Small intestine (tissue), 7 donors: ENCODE measurements around the gene TMEM266. TPM values are rescaled to one million over a fixed set of nuclear protein-coding genes. Genes with fewer than 3 reads are reported as not detected.
A peak's percentile ranks its signal among the peaks of the same experiment; 100 is the strongest.

Source experiments
- DNase-seq, 2 donors: peaks; one replicate each; pipeline versions ENCODE4 v3.0.0 to v3.0.0-alpha.2; 2013
- FAIRE-seq: peaks from 2 replicates; lab custom pipeline; 2012; peaks lifted over from hg19 to GRCh38; lab: Jason Lieb, UNC
- H3K27ac ChIP-seq, 3 donors: one replicate each; pipeline ENCODE4 v1.5.1; 2013; ENCODE audit warnings: low read length in 2 of 3, mild to moderate bottlenecking in 2 of 3, control low read depth in 1 of 3, inconsistent platforms in 1 of 3, low read depth in 1 of 3, moderate library complexity in 1 of 3
- H3K27me3 ChIP-seq, 3 donors: one replicate each; pipeline ENCODE4 v1.6.1; 2013; ENCODE audit warnings: low read length in 3 of 3, inconsistent platforms in 1 of 3; ENCODE audit not compliant: control insufficient read depth in 3 of 3, insufficient read depth in 3 of 3
- H3K36me3 ChIP-seq, 3 donors: one replicate each; pipeline ENCODE4 v1.6.1; 2013; ENCODE audit warnings: low read length in 3 of 3, inconsistent platforms in 1 of 3, low read depth in 1 of 3, mild to moderate bottlenecking in 1 of 3, moderate library complexity in 1 of 3; ENCODE audit not compliant: control insufficient read depth in 3 of 3, insufficient read depth in 2 of 3
- H3K4me1 ChIP-seq, 3 donors: one replicate each; pipeline ENCODE4 v1.6.1; 2013; ENCODE audit warnings: low read length in 2 of 3, inconsistent platforms in 1 of 3, low read depth in 1 of 3, mild to moderate bottlenecking in 1 of 3, moderate library complexity in 1 of 3; ENCODE audit not compliant: control insufficient read depth in 3 of 3, insufficient read depth in 2 of 3
- H3K4me3 ChIP-seq, 3 donors: one replicate each; pipeline ENCODE4 v1.5.1; 2013; ENCODE audit warnings: low read length in 3 of 3, control low read depth in 1 of 3, inconsistent platforms in 1 of 3, low read depth in 1 of 3, mild to moderate bottlenecking in 1 of 3, moderate library complexity in 1 of 3
- H3K9me3 ChIP-seq, 2 donors: one replicate each; pipeline ENCODE4 v1.6.1; 2013; ENCODE audit warnings: low read depth in 1 of 2, low read length in 1 of 2; ENCODE audit not compliant: control insufficient read depth in 2 of 2, insufficient read depth in 1 of 2
- WGBS, 3 donors: extraction: QIAGEN DNeasy Blood & Tissue Kit; methylation state at CpG; one replicate each; pipeline ENCODE4 v1.1.7; 2013; 5-methylcytosine and 5-hydroxymethylcytosine counted together
- polyA plus RNA-seq, 4 donors: library from polyadenylated mRNA; stranded (reverse) in 3 of 4; unstranded in 1 of 4; fragments of 200-250 nt in 3 of 4; fragments of 120-200 nt in 1 of 4; gene quantifications; one replicate each; pipeline versions ENCODE4 v1.2.1 to v1.2.3, GENCODE V29; 2013
- donor health status: healthy with polysubstance abuse.
- donor health status: control.
- donor health status: control.
- donor health status: Bipolar disorder and iron deficiency.
- donor health status: healthy.

TMEM266 gene
- polyA plus RNA-seq, 4 donors = 0.88 to 1.1 TPM; not detected in 2

DNA sequence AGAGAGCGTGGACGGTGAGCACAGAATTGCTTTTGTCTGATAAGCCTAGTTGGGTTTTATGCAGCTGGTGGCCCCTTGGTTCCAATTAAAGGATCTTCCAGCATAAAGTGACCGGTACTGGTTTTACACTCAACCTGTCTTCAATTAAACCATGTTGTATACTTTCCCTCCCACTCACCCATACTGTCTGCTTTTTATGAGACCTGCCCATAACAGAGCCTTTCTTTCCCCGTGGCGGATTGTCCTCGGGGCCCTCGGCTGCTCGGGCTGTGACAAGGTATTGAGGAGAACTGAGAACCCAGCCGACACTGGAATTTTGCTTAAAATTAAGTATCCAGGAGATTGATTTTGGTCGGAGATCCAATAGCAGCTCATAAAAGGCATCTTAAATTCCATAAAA is 98.4 kb downstream of the TMEM266 start:
- no peak for DNase-seq
- Histone ChIP-seq H3K27me3 (no peaks in the 10 kb centered on the region), H3K27ac (no peak overlapping the region), H3K4me1 (peaks cover 0 to 4% (median 0%) of the 10 kb centered on the region in 3 donors), H3K36me3 (no peaks in the 10 kb centered on the region), H3K9me3 (no peaks in the 10 kb centered on the region), H3K4me3 (no peak overlapping the region)
- FAIRE-seq = no peak
- WGBS, 3 donors = 83 to 92% (median 91%) methylated on average over 10 of the region's 10 CpGs

DNA sequence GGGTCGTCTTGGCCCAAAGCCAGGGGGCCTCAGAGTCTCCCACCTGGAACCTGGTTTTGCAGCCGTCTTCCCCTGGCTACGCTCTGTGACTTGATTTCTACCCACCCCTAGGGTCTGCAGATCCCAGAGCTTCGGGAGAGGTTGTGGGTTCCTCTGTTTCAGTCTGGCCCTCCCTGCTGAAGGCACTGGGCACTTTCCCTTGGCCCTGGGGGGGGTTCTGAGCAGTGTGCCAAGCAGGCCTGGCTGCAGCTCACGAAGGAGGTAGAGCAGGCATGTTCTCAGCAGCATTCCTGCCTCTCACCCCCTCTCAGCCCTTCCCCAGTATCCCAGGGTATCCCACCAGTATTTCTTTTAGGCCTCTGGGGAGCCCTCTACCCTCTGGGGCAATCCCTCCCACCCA is 99.0 kb downstream of the TMEM266 start:
- Histone ChIP-seq H3K36me3 (no peaks in the 10 kb centered on the region), H3K4me1 (peaks cover 0 to 8% (median 0%) of the 10 kb centered on the region in 3 donors), H3K27me3 (no peaks in the 10 kb centered on the region), H3K9me3 (no peaks in the 10 kb centered on the region), H3K27ac (no peak overlapping the region), H3K4me3 (no peak overlapping the region)
- DNase-seq (no peak), FAIRE-seq (no peak)
- 75 to 86% (median 84%) methylated on average over 5 of the region's 5 CpGs for WGBS, 3 donors

DNA sequence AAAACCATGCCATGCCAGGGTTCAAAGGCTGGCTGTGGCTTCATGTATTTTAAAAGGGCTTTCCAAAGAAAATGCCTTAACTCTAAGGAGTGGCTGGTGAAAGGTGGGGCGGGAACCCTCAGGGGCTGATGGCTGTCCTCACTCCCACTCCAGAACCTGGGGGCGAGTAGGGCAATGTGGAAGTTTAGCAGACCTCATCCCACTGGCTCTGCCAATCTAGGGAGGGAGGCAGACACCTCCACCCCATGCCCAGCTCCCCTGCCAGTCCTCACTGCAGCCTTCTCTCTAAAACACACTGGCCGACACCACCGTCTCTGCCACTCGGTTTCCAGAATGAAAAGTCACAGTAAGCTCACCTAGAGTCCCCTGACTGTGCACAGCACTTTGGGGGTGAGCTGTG is 99.5 kb downstream of the TMEM266 start:
- FAIRE-seq = no peak
- Histone ChIP-seq H3K9me3 (no peaks in the 10 kb centered on the region), H3K36me3 (no peaks in the 10 kb centered on the region), H3K27ac (no peak overlapping the region), H3K27me3 (no peaks in the 10 kb centered on the region), H3K4me3 (no peak overlapping the region), H3K4me1 (peaks cover 0 to 8% (median 0%) of the 10 kb centered on the region in 3 donors)
- DNase-seq = no peak
- WGBS, 3 donors = 80 to 88% (median 80%) methylated on average over 5 of the region's 5 CpGs

DNA sequence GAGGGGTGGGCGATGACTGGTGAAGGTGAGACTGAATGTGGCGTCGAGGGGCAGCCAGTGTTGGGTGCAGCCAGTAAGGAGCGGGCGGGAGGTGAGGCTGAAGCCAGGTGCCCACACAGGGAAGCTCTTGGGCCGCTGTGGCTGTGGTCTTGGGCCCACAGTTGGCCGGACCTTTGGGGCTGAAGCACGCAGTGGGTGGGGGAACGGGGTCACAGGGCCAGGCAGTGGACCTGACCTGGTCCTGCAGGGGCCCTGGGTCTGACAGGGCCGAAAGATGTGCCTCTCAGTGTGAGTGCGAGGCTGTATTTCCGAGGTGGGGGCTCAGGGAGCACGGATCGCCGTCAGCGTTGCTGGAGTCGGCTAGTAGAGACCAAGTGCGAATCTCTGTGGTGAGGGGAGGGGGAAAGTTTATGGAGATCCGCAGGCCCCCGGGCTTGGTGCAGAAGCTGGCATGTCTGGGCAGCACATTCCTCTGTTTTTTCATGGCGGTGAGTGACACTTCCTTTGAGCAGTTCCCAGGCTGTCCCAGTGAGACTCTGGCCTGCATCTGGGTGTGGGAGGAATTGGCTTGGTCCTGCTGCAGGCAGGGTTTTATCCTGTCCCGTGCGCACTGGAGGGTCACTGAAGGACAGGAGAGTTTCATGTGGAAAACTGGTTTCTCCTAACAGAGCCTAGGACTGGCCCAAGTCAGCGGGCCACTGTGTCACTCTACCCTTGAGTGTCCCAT is 100.8 kb downstream of the TMEM266 start:
- DNase-seq (no peak), FAIRE-seq (no peak)
- 84 to 93% (median 88%) methylated on average over 24 of the region's 24 CpGs for WGBS, 3 donors
- Histone ChIP-seq H3K9me3 (no peaks in the 10 kb centered on the region), H3K27me3 (no peaks in the 10 kb centered on the region), H3K27ac (no peak overlapping the region), H3K4me3 (no peak overlapping the region), H3K4me1 (peaks cover 0 to 8% (median 0%) of the 10 kb centered on the region in 3 donors), H3K36me3 (no peaks in the 10 kb centered on the region)

DNA sequence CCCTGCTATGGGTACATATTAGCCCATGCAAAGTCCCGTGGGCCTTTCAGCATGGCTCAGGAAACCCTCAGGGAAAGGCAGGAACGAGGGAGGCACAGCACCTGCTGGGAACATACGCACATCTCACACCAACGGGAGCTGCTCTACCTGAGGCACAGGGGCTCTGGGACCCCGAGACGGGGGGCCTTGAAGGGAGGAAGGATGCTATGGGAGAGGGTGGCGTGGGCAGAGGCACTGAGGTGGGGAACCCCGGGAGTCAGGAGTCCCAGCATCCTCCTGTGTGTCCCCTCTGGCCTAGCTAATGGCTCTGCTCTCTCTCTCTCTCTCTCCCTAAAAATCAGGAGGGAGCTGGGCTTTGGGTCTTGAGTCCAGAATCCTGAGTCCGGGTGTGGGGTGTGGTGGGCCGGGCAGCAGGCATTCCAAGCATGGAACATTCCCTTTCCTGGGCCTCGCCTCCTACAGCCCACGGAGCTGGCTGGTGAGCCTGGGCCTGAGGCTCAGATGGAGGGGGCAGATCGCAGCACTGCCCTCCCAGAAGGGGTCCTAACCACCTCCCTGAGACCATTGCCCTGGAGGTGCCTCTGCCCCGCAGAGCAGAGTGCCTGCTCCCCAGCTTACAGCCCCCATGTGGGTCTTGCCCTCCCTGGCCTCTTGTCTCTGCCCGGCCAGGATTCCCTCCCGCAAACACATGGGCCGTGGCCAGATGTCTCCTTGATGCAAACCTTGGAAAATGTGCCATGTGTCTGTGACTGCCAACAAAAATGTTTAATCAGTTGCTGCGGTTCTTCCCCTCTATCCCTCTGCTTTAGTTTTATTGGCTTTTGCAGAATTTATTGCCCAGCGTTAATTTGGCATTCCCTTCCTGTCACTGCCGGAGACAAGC is 101.6 kb downstream of the TMEM266 start:
- H3K4me1 ChIP-seq = peaks cover 0 to 8% (median 0%) of the 10 kb centered on the region in 3 donors
- H3K4me3 ChIP-seq = no peak overlapping the region
- FAIRE-seq = no peak
- 57 to 69% (median 62%) methylated on average over 18 to 20 of the region's 20 CpGs for WGBS, 3 donors
- DNase-seq = no peak
- H3K9me3 ChIP-seq = no peaks in the 10 kb centered on the region
- H3K27me3 ChIP-seq = peaks cover 0 to 2% (median 0%) of the 10 kb centered on the region in 3 donors
- no peaks in the 10 kb centered on the region for H3K36me3 ChIP-seq
- H3K27ac ChIP-seq = no peak overlapping the region

DNA sequence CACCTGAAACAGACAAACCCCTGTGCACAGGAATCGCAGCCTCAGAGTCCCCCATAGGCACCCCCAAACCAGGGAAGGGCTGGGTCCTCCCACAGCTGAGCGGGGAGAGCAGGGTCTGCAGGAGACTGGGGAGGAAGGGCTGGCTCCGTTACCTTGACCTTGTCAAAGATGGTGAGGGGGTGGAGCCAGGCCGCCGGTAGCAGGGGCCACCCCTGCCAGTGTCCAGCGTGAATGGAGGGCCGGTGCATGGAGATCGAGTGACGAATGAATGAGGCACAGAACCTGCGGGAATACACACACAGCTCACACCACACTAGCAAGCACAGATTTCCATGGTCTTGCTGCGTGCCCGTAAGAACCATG is 102.2 kb downstream of the TMEM266 start:
- H3K27me3 ChIP-seq = peaks cover 0 to 2% (median 0%) of the 10 kb centered on the region in 3 donors
- H3K27ac ChIP-seq = no peak overlapping the region
- H3K9me3 ChIP-seq = no peaks in the 10 kb centered on the region
- DNase-seq (no peak), FAIRE-seq (no peak)
- WGBS, 3 donors = 63 to 75% (median 64%) methylated on average over 12 of the region's 12 CpGs
- no peak overlapping the region for H3K4me3 ChIP-seq
- peaks cover 0 to 8% (median 0%) of the 10 kb centered on the region in 3 donors for H3K4me1 ChIP-seq
- H3K36me3 ChIP-seq = no peaks in the 10 kb centered on the region

DNA sequence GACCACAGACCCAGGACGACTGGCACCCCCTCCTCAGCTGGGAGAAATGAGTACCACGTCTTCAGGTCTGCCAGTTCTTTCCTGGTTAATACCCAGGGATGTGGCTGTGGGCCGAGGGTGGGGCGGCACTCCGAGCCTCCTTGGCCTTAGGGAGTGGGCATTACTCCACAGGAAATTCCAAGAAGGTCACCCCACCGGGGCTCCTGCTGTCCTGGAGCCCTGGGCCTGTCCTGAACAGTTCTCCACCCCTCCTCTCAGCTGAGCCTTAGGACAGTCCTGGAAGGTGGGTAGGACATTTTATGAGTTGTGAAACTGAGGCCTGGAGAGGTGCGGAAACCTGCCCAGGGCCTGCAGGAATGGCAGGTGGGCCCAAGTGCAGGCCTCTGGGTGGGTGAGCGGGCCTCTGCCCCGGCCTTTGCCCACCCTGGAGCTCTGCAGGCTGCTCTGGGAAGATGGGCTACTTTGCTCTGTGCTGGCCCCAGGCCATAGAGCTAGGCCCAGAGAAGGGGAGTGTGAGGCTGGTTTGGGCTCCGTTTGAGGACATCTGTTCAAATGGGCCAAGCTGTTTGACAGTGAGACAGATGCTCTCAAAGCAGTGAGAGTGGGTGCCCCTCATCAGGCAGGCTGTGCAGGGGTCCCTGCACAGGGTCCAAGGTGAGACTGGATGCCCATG is 103.1 kb downstream of the TMEM266 start:
- no peak overlapping the region for H3K4me3 ChIP-seq
- no peaks in the 10 kb centered on the region for H3K9me3 ChIP-seq
- no peaks in the 10 kb centered on the region for H3K36me3 ChIP-seq
- FAIRE-seq (no peak), DNase-seq (no peak)
- peak overlapping the region in 2 of 3 donors; percentile 13 to 64 for H3K27ac ChIP-seq
- 69 to 78% (median 75%) methylated on average over 9 to 10 of the region's 10 CpGs for WGBS, 3 donors
- H3K27me3 ChIP-seq = peaks cover 0 to 2% (median 0%) of the 10 kb centered on the region in 3 donors
- H3K4me1 ChIP-seq = peaks cover 0 to 8% (median 0%) of the 10 kb centered on the region in 3 donors
